NCI-H510A (cell line): Measurements from ENCODE around the gene TMEM126B.
"Not testable (repeated sequence)": the region's sequence is repeated elsewhere in the genome, so short reads cannot be mapped to it uniquely, and the experiment has no call there.

Experiments
- DNase-seq: peaks from one replicate; lab custom pipeline; 2025; lab: John Stamatoyannopoulos, UW

Gene TMEM126B

GRCh38 chr11:85627998-85628770 lies at the start of gene TMEM126B:
TMEM126B (plus strand) TSS chr11:85628593; CDS start chr11:85628608, 15 bp downstream.
- peak; percentile 96 for DNase-seq

GRCh38 chr11:85582111-85582510 lies 46.3 kb upstream of the TMEM126B start:
- DNase-seq = no peak

- no peak for DNase-seq
These were observed 39.0 kb upstream of the TMEM126B start for GRCh38 chr11:85589373-85589772.

GRCh38 chr11:85590848-85591483 lies 37.4 kb upstream of the TMEM126B start:
- no peak for DNase-seq

GRCh38 chr11:85595285-85595884 lies 33.0 kb upstream of the TMEM126B start:
- DNase-seq = no peak

GRCh38 chr11:85596886-85597285 lies 31.5 kb upstream of the TMEM126B start:
- no peak for DNase-seq

- DNase-seq = no peak
These were observed 29.3 kb upstream of the TMEM126B start for GRCh38 chr11:85599083-85599482.

- DNase-seq = no peak
These were observed 25.7 kb upstream of the TMEM126B start for GRCh38 chr11:85602526-85603213.

- DNase-seq = no peak
These were observed 25.2 kb upstream of the TMEM126B start for GRCh38 chr11:85603220-85603619.

- not testable (repeated sequence) for DNase-seq
These were observed 22.2 kb upstream of the TMEM126B start for GRCh38 chr11:85606237-85606636.

GRCh38 chr11:85608621-85609020 lies 19.8 kb upstream of the TMEM126B start:
- DNase-seq = not testable (repeated sequence)

GRCh38 chr11:85609286-85609685 lies 19.1 kb upstream of the TMEM126B start:
- DNase-seq = not testable (repeated sequence)

GRCh38 chr11:85611643-85612042 lies 16.8 kb upstream of the TMEM126B start:
- not testable (repeated sequence) for DNase-seq

GRCh38 chr11:85619499-85619898 lies 8.9 kb upstream of the TMEM126B start:
- DNase-seq = no peak

GRCh38 chr11:85620256-85620655 lies 8.1 kb upstream of the TMEM126B start:
- DNase-seq = no peak

GRCh38 chr11:85626496-85626895 lies 1.9 kb upstream of the TMEM126B start:
- peak; percentile 31 for DNase-seq

- no peak for DNase-seq
These were observed 928 bp upstream of the TMEM126B start, which contains the start of gene DLG2 for GRCh38 chr11:85627332-85627997. DLG2 (minus strand) TSS chr11:85627344.

- no peak for DNase-seq
These were observed 463 bp downstream of the TMEM126B start for GRCh38 chr11:85628771-85629341.

- no peak for DNase-seq
These were observed 6.4 kb downstream of the TMEM126B start for GRCh38 chr11:85634747-85635146.

- no peak for DNase-seq
These were observed 14.8 kb downstream of the TMEM126B start for GRCh38 chr11:85643191-85643614.

- DNase-seq = no peak
These were observed 18.7 kb downstream of the TMEM126B start for GRCh38 chr11:85647078-85647477.
